ENCODE data around the gene RNF115.
A peak's percentile ranks its signal among the peaks of the same experiment; 100 is the strongest.
"Not testable (repeated sequence)": the region's sequence is repeated elsewhere in the genome, so short reads cannot be mapped to it uniquely, and the experiment has no call there.

The RNF115 gene

DNA sequence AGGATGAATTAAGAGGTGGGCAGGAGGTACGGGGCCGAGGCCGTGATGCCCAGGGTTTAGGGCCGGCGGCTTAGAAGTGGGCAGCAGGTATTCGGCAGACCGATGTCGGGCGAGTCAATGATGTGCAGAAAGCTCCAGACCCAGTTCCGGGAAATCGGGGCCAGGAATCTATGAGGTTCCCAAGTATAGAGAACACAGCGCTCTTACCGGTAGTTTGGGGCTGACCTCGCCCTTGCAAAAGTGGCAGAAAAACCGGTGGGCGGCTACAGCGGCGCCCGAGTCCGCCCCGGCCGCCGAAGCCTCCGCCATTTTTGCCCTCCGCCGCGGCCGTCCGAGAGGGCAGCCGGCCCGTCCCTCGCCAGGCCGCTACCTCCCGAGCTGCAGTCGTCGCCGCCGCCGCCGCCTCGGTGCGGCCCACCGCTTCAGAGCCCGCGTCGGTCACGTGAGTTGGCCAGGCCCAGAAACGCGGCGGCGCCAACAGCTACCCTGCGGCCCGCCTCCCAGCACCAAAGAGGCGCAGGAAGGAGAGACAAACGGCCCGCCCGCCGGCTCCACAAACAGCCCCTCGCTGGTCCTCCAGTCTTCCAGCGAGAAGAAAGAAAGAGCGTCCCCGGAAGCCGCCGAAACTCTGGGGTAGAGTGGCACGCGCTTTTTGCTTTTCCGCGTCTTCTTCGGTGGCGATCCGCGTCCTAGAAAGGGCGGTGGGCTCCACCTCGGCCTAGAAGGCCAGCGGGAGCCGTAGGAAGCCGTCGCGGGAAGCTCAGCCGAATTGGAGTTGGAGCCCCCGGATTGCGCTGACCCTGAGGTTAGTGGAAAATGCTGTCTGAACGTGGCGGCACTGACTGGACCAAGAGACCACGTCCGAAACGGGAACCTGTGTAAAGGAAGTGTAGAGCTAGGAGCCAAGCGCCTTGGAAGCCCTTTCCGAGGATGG is at the start of gene RNF115, which contains the start of gene POLR3C:
TSS of gene RNF115 (minus strand) at position 531 of the 934 bp plus-strand sequence. CDS start at position 309, 222 bp downstream.
TSS of gene POLR3C (plus strand) at position 636 of the 934 bp plus-strand sequence. CDS start 1,577 bp downstream, outside the sequence.
- DNase-seq, result peak; percentile 90

- peak; percentile 57 for DNase-seq
Observed at GRCh38 chr1:145871994-145872924, 48.4 kb upstream of the RNF115 start.

DNA sequence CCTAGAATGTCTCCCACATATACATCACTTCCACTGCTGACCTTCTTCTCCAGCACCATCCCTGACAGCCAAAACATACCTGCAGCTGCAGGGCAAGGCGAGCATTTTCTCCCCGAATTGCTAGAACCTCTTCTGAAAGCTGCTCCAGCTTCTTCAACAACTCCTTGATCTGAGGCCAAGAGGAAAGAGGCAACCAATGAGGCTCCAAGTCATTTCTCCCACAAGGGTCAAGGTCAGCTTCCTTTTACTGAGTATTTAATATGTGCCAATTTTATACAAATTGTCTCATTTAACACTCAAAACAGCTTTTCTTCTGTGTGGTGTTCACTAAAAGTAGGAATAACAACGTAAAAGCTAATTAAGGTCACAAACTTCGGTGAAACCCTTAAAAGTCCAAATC is 44.3 kb upstream of the RNF115 start:
- DNase-seq, result no peak

GRCh38 chr1:145863282-145864018 is 39.6 kb upstream of the RNF115 start:
- DNase-seq, result no peak

DNA sequence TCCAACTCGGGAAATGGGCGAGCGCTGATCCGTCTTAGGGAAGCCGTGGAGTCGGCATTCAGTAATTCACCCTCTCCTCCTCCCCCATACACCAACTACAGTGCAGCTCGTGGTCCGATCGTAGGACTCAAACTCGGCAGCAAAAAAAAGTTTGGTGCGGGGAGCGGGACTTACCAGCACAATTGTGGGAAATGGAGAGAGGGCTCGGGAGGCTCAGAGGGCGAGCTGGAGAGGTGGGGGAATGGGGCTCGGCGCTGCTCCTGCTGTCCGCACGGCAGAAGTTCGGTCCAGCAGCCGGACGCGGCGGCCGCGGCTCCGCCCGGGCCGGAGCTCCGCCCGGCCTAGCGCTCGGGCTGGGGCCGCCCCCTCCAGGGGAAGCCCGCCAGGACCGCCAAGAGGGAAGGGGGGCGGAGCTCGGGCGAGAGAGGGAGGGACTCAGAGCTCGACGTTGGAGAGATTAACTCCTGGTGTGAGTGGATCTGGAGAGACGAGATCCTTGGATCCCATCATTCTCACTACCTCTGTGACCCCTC is 35.7 kb upstream of the RNF115 start:
- DNase-seq, result peak; percentile 90

DNA sequence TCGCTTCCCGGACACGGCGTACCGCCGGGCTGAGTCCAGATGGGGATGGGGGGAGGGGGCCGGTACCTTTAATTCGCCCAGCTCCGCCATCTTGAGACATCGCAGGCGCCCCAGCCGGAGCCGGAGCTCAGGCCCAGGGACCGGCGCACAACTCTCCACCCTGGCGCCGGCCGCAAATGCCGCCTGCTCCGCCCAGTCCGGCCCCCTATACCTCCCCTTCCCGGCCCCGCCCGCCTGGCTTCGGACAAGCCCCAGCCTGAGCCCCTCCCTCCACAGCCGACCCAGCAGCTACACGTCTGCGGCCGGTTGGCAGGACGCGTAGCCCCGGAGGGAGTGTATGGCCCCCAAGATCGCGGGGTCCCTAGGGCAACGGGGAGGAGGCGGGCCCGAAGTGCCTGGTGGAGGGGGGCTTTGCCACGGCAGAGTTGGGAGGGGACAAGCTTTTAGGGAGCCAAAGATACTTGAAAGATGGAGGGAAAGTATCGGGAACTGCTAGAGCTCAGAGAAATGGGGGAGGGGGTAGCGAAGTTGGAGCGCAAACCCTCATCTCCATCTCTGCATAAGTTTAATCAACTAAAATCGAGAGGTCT is 35.1 kb upstream of the RNF115 start, which contains the start of gene PIAS3:
TSS of gene PIAS3 (minus strand) at position 181 of the 590 bp plus-strand sequence. CDS start at position 90, 91 bp downstream.
- DNase-seq, result peak; percentile 94

DNA sequence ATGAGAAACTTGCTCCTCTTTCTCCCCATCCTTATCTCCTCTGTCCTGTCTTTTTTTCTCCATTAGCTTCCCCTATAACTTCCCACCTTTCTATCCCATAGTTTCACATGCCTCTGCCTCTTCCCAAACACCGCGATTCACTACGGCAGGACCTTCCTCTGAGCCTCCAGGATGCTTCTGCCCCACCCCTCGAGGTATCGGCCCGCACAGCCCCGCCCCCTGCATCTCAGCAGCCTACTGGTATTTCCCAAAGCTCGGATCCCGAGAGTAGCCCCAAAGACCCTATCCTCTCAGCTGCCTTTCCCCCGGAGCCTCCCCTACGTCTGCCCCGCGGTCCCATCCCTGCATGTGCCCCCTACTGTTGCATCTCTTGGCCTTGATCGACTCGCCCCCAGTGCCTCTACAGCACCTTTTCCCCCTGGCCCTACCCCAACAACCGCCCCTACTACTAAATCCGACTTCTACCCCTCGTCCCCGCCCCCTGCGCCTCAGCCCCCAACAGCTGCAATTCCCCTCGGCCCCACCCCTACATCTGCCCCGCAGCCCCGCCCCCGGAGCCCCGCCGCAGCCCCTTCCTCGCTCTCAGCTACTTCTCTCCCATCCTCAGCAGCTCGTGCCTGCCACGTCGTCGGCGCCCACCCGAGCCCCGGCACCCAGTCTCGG is 34.5 kb upstream of the RNF115 start:
- peak; percentile 71 for DNase-seq

DNA sequence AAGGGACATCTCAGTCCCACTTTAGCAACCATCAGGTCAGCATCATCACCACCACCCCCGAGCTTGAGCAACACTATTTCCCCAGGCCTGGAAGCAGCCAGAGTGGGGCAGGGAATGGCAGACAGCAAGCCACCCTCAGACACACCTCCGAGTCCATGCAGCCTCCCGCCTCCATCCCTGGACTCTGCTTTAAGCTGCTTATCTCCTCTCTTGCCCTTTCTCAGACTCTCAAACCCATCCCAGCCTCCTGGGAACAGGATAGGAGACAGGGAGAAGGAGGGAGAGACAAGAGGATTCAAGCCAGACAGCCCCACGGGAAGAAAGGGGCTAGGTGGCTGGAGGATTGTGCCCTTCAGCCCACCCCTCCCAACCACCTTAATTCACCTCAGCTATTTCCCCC is 33.3 kb upstream of the RNF115 start:
- DNase-seq, result no peak

- DNase-seq, result no peak
Observed at GRCh38 chr1:145855426-145855948, 31.6 kb upstream of the RNF115 start.

GRCh38 chr1:145849356-145850160 is 25.7 kb upstream of the RNF115 start:
- no peak for DNase-seq

DNA sequence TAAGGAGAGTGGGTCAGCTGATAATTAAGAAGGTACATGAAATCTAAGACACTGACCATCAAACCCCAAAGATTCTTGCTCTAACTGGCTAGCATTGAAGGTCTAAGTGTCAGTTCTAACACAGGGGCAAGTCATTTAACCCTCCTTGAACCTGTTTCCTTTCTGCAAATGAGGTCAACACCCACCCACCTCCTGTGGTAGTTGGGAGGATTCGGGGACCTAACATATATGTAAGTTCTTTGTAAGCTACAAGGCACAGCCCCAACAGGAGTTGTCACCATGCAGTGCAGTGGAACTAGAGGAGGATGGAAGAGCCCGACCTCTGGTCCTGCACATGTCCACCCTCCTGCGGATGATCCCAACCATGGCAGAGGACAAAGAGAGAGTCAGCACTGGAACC is 23.9 kb upstream of the RNF115 start:
- no peak for DNase-seq

GRCh38 chr1:145846201-145846612 is 22.3 kb upstream of the RNF115 start:
- DNase-seq, result peak; percentile 43

GRCh38 chr1:145845514-145846161 is 21.7 kb upstream of the RNF115 start, which contains the start of gene NUDT17:
NUDT17 (plus strand) TSS chr1:145845630; CDS start chr1:145845641, 11 bp downstream.
- peak; percentile 84 for DNase-seq

GRCh38 chr1:145845144-145845513 is 21.2 kb upstream of the RNF115 start:
- DNase-seq, result no peak

DNA sequence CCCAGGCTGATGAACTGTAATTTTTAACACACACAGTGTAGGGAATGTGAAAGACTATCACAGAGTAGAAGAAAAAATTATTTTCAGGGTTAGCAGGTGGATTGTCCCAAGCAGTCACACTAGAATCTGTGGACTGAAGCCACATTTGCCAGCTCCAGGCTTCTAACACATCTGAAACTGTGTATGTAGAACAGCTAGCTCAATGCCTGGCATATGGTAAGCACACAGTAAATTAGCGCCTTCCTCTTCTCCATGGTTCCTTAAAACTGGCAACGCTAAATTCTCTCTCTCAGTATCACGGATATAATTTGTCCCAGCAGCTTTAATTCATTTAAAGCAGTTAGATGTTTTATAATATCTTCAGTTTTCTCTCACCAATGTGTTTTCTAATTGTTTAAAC is 19.1 kb upstream of the RNF115 start:
- DNase-seq, result no peak

DNA sequence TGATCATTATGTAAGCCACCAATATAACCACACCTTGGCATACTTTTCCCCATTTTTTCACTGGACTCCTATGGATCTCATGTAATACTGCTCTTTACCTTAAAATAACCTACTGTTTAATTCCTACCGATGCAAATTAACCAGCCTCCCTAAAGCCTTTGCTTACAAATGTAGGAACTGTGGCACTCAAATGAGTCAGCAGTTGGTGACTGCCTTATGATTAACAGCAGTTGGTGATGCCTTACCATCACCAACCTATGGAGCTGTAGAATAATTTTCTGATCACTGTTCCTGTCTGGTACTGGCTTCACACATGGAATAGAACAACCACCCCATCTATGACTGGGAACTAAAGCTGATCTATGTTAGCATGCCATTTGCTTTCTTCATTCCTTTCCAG is 13.8 kb upstream of the RNF115 start:
- DNase-seq, result no peak

- DNase-seq, result not testable (repeated sequence)
Observed at GRCh38 chr1:145830810-145831209, 6.9 kb upstream of the RNF115 start.

GRCh38 chr1:145828367-145829026 is 4.6 kb upstream of the RNF115 start:
- peak; percentile 18 for DNase-seq

GRCh38 chr1:145827966-145828365 is 4.1 kb upstream of the RNF115 start:
- no peak for DNase-seq

Measured in stimulated activated CD4-positive, alpha-beta T cell treated with anti-CD3 and anti-CD28 coated beads, Interleukin-15, amount 100 ng/mL, for 24 hours (primary cell).